Suprapubic skin (tissue), 4 donors: ENCODE measurements around the gene DGKB. TPM values are rescaled to one million over a fixed set of nuclear protein-coding genes. Genes with fewer than 3 reads are reported as not detected.

ENCODE experiments used
- DNase-seq, 2 donors: peaks; one replicate each; pipeline ENCODE4 v3.0.0-alpha.2; 2019; ENCODE audit warnings: low spot score in 2 of 2
- H3K27ac ChIP-seq: fragments of 200-600 bp; sonication (generic); one replicate; pipeline ENCODE4 v1.5.1; 2019
- H3K27me3 ChIP-seq: fragments of 200-600 bp; sonication (generic); one replicate; pipeline ENCODE4 v1.5.1; 2019
- H3K36me3 ChIP-seq: fragments of 200-600 bp; sonication (generic); one replicate; pipeline ENCODE4 v1.5.1; 2019
- H3K4me1 ChIP-seq: fragments of 200-600 bp; sonication (generic); one replicate; pipeline ENCODE4 v1.5.1; 2019
- H3K4me3 ChIP-seq: fragments of 200-600 bp; sonication (generic); one replicate; pipeline ENCODE4 v1.5.1; 2019; ENCODE audit warnings: mild to moderate bottlenecking
- H3K9me3 ChIP-seq: fragments of 200-600 bp; sonication (generic); one replicate; pipeline ENCODE4 v1.5.1; 2019
- CTCF ChIP-seq, 2 donors: fragments of 200-600 bp in 1 of 2; fragments of 450-650 bp in 1 of 2; sonication (generic) in 1 of 2; IDR thresholded peaks; one replicate each; pipeline ENCODE4 v1.5.1; 2016 to 2019; ENCODE audit warnings: antibody characterized with exemption in 2 of 2, mild to moderate bottlenecking in 1 of 2, moderate library complexity in 1 of 2
- EP300 ChIP-seq: sonication (generic); formaldehyde crosslinking; IDR thresholded peaks from one replicate; pipeline ENCODE4 v1.6.1; 2017; ENCODE audit warnings: antibody characterized with exemption
- POLR2A ChIP-seq, 2 donors: fragments of 450-650 bp; IDR thresholded peaks; one replicate each; pipeline ENCODE4 v1.6.1; 2017; ENCODE audit warnings: antibody characterized with exemption in 2 of 2, mild to moderate bottlenecking in 2 of 2, moderate library complexity in 2 of 2
- POLR2AphosphoS5 ChIP-seq, 3 donors: sonication (generic); formaldehyde crosslinking; IDR thresholded peaks; one replicate each; pipeline ENCODE4 v1.6.1; 2017; ENCODE audit warnings: antibody characterized with exemption in 3 of 3
- WGBS: methylation state at CpG from one replicate; pipeline ENCODE4 v1.1.5; 2018; 5-methylcytosine and 5-hydroxymethylcytosine counted together
- total RNA-seq, 4 donors: library from RNA; depleted of rRNA; stranded (reverse); fragments of >200 nt; gene quantifications; one replicate each; pipeline ENCODE4 v1.1.0, GENCODE V29; 2016

Gene DGKB
- total RNA-seq, 4 donors from 2014 or later = 0.17 to 0.30 TPM; not detected in 2

- DNase-seq = no peak
- no peak overlapping the region for H3K27ac ChIP-seq
- no peaks in the 10 kb centered on the region for H3K27me3 ChIP-seq
- H3K9me3 ChIP-seq = no peaks in the 10 kb centered on the region
- 63% methylated on average over 2 of the region's 2 CpGs for WGBS
- no peak for TF ChIP-seq CTCF (IDR thresholded peaks at IDR 0.05)
- no peak overlapping the region for H3K4me3 ChIP-seq
- H3K4me1 ChIP-seq = no peaks in the 10 kb centered on the region
- no peaks in the 10 kb centered on the region for H3K36me3 ChIP-seq
These were observed 562.7 kb downstream of the DGKB start for GRCh38 chr7:14339861-14340260.

GRCh38 chr7:14336256-14336655 is 566.3 kb downstream of the DGKB start:
- Histone ChIP-seq H3K27ac (no peak overlapping the region), H3K36me3 (no peaks in the 10 kb centered on the region), H3K9me3 (no peaks in the 10 kb centered on the region), H3K27me3 (no peaks in the 10 kb centered on the region), H3K4me1 (no peaks in the 10 kb centered on the region), H3K4me3 (no peak overlapping the region)
- TF ChIP-seq EP300 (no peak), CTCF (IDR thresholded peaks at IDR 0.05) (no peak), POLR2AphosphoS5 (IDR thresholded peaks at IDR 0.05) (no peak), POLR2A (IDR thresholded peaks at IDR 0.05) (no peak)
- WGBS = 94% methylated on average over 1 of the region's 1 CpG
- DNase-seq = no peak

- no peaks in the 10 kb centered on the region for H3K36me3 ChIP-seq
- TF ChIP-seq CTCF (IDR thresholded peaks at IDR 0.05) (no peak), POLR2AphosphoS5 (IDR thresholded peaks at IDR 0.05) (no peak), POLR2A (IDR thresholded peaks at IDR 0.05) (no peak), EP300 (no peak)
- WGBS = 46% methylated on average over 5 of the region's 5 CpGs
- no peak overlapping the region for H3K27ac ChIP-seq
- no peaks in the 10 kb centered on the region for H3K4me1 ChIP-seq
- no peaks in the 10 kb centered on the region for H3K9me3 ChIP-seq
- H3K27me3 ChIP-seq = no peaks in the 10 kb centered on the region
- H3K4me3 ChIP-seq = no peak overlapping the region
- no peak for DNase-seq
These were observed 570.4 kb downstream of the DGKB start for GRCh38 chr7:14332155-14332554.

GRCh38 chr7:14324767-14325166 is 577.8 kb downstream of the DGKB start:
- 27% methylated on average over 3 of the region's 3 CpGs for WGBS
- H3K27me3 ChIP-seq = no peaks in the 10 kb centered on the region
- peaks cover 4% of the 10 kb centered on the region for H3K9me3 ChIP-seq
- DNase-seq = no peak
- no peak overlapping the region for H3K27ac ChIP-seq
- no peak for TF ChIP-seq POLR2AphosphoS5 (IDR thresholded peaks at IDR 0.05)
- TF ChIP-seq POLR2A (IDR thresholded peaks at IDR 0.05) = no peak
- TF ChIP-seq EP300 = no peak
- TF ChIP-seq CTCF (IDR thresholded peaks at IDR 0.05) = no peak
- no peaks in the 10 kb centered on the region for H3K4me1 ChIP-seq
- no peaks in the 10 kb centered on the region for H3K36me3 ChIP-seq
- H3K4me3 ChIP-seq = no peak overlapping the region

GRCh38 chr7:14322724-14323123 is 579.8 kb downstream of the DGKB start:
- no peak for DNase-seq
- H3K27ac ChIP-seq = no peak overlapping the region
- no peaks in the 10 kb centered on the region for H3K27me3 ChIP-seq
- 97% methylated on average over 2 of the region's 2 CpGs for WGBS
- H3K4me3 ChIP-seq = no peak overlapping the region
- no peak for TF ChIP-seq POLR2A (IDR thresholded peaks at IDR 0.05)
- no peak for TF ChIP-seq EP300
- no peak for TF ChIP-seq CTCF (IDR thresholded peaks at IDR 0.05)
- TF ChIP-seq POLR2AphosphoS5 (IDR thresholded peaks at IDR 0.05) = no peak
- peaks cover 4% of the 10 kb centered on the region for H3K9me3 ChIP-seq
- no peaks in the 10 kb centered on the region for H3K4me1 ChIP-seq
- no peaks in the 10 kb centered on the region for H3K36me3 ChIP-seq
